HG02870 (cell line): ENCODE data around the gene ZSWIM8.
"Not testable (repeated sequence)": the region's sequence is repeated elsewhere in the genome, so short reads cannot be mapped to it uniquely, and the experiment has no call there.

Source experiments
- ATAC-seq: cut with Tn5 transposase; IDR thresholded peaks from one replicate; pipeline ENCODE4 v1.9.1; 2021; ENCODE audit warnings: mild to moderate bottlenecking, moderate library complexity; ENCODE audit not compliant: unreplicated experiment

Gene ZSWIM8

GRCh38 chr10:73785211-73785720 is at the start of gene ZSWIM8:
Gene ZSWIM8, plus strand, starts transcription at chr10:73785606. Its CDS starts 273 bp downstream, at chr10:73785879.
- ATAC-seq = peak; percentile 77

- not testable (repeated sequence) for ATAC-seq
Measured at GRCh38 chr10:73740501-73741254, 44.7 kb upstream of the ZSWIM8 start.

GRCh38 chr10:73742454-73742734 is 43.0 kb upstream of the ZSWIM8 start:
- ATAC-seq = no peak

GRCh38 chr10:73743327-73743904 is 42.0 kb upstream of the ZSWIM8 start:
- no peak for ATAC-seq

- peak; percentile 78 for ATAC-seq
Measured at GRCh38 chr10:73743905-73744663, 41.3 kb upstream of the ZSWIM8 start, which contains the start of gene SEC24C. Gene SEC24C, plus strand, starts transcription at chr10:73744372. Its CDS starts 2,461 bp downstream, at chr10:73746833.

- ATAC-seq = peak; percentile 31
Measured at GRCh38 chr10:73744664-73744975, 40.8 kb upstream of the ZSWIM8 start.

- no peak for ATAC-seq
Measured at GRCh38 chr10:73746721-73747120, 38.7 kb upstream of the ZSWIM8 start.

GRCh38 chr10:73750819-73751218 is 34.6 kb upstream of the ZSWIM8 start:
- ATAC-seq = no peak

GRCh38 chr10:73756183-73756582 is 29.2 kb upstream of the ZSWIM8 start:
- no peak for ATAC-seq

GRCh38 chr10:73758704-73759511 is 26.5 kb upstream of the ZSWIM8 start:
- no peak for ATAC-seq

GRCh38 chr10:73759512-73760115 is 25.8 kb upstream of the ZSWIM8 start:
- ATAC-seq = no peak

- ATAC-seq = no peak
Measured at GRCh38 chr10:73761781-73762180, 23.6 kb upstream of the ZSWIM8 start.

GRCh38 chr10:73762915-73763314 is 22.5 kb upstream of the ZSWIM8 start:
- ATAC-seq = peak; percentile 39

- no peak for ATAC-seq
Measured at GRCh38 chr10:73763343-73763742, 22.1 kb upstream of the ZSWIM8 start.

- ATAC-seq = no peak
Measured at GRCh38 chr10:73765066-73765465, 20.3 kb upstream of the ZSWIM8 start.

GRCh38 chr10:73768881-73769280 is 16.5 kb upstream of the ZSWIM8 start:
- ATAC-seq = no peak

- no peak for ATAC-seq
Measured at GRCh38 chr10:73769396-73769795, 16.0 kb upstream of the ZSWIM8 start.

GRCh38 chr10:73771722-73772280 is 13.6 kb upstream of the ZSWIM8 start:
- peak; percentile 37 for ATAC-seq

GRCh38 chr10:73772281-73773151 is 12.9 kb upstream of the ZSWIM8 start:
- peak; percentile 49 for ATAC-seq
